Parathyroid adenoma (tissue), 2 donors: ENCODE data around the gene P2RY13.

ENCODE experiments used
- H2AFZ ChIP-seq: fragments of 300-600 bp; sonication (generic); one replicate; pipeline ENCODE4 v1.7.0; 2017; ENCODE audit warnings: antibody characterized with exemption, mild to moderate bottlenecking
- H3K27ac ChIP-seq: fragments of 300-600 bp; sonication (generic); one replicate; pipeline ENCODE4 v1.7.0; 2017
- H3K27me3 ChIP-seq: fragments of 300-600 bp; sonication (generic); one replicate; pipeline ENCODE4 v1.7.0; 2017; ENCODE audit warnings: low read length; ENCODE audit not compliant: control insufficient read depth, insufficient read depth
- H3K36me3 ChIP-seq: fragments of 300-600 bp; sonication (generic); one replicate; pipeline ENCODE4 v1.7.0; 2017; ENCODE audit warnings: low read length; ENCODE audit not compliant: control insufficient read depth, insufficient read depth
- H3K4me1 ChIP-seq: fragments of 300-600 bp; sonication (generic); one replicate; pipeline ENCODE4 v1.7.0; 2017; ENCODE audit warnings: control low read depth
- H3K4me2 ChIP-seq: fragments of 300-600 bp; sonication (generic); one replicate; pipeline ENCODE4 v1.7.0; 2017; ENCODE audit warnings: low read length
- H3K4me3 ChIP-seq: fragments of 300-600 bp; sonication (generic); one replicate; pipeline ENCODE4 v1.7.0; 2017; ENCODE audit warnings: low read depth, low read length
- H3K79me2 ChIP-seq: fragments of 300-600 bp; sonication (generic); one replicate; pipeline ENCODE4 v1.7.0; 2017; ENCODE audit warnings: control low read depth
- H3K9ac ChIP-seq: fragments of 300-600 bp; sonication (generic); one replicate; pipeline ENCODE4 v1.7.0; 2017; ENCODE audit warnings: mild to moderate bottlenecking
- H3K9me3 ChIP-seq: fragments of 300-600 bp; sonication (generic); one replicate; pipeline ENCODE4 v1.7.0; 2017; ENCODE audit warnings: low read length; ENCODE audit not compliant: control insufficient read depth
- CTCF ChIP-seq: fragments of 300-600 bp; sonication (generic); IDR thresholded peaks from one replicate; pipeline ENCODE4 v1.7.0; 2017; ENCODE audit warnings: antibody characterized with exemption, mild to moderate bottlenecking
- donor health status: primary hyperparathyroidism.

Gene P2RY13

GRCh38 chr3:151301787-151302186 is 27.6 kb downstream of the P2RY13 start:
- H3K9ac ChIP-seq: no peak overlapping the region
- no peak for TF ChIP-seq CTCF
- H2AFZ ChIP-seq: no peak overlapping the region
- peaks cover 8% of the 10 kb centered on the region for H3K4me1 ChIP-seq
- H3K79me2 ChIP-seq: no peaks in the 10 kb centered on the region
- H3K4me3 ChIP-seq: no peak overlapping the region
- H3K27me3 ChIP-seq: no peaks in the 10 kb centered on the region
- no peak overlapping the region for H3K27ac ChIP-seq
- H3K9me3 ChIP-seq: no peaks in the 10 kb centered on the region
- no peak overlapping the region for H3K4me2 ChIP-seq
- no peaks in the 10 kb centered on the region for H3K36me3 ChIP-seq

GRCh38 chr3:151300539-151300938 is 28.8 kb downstream of the P2RY13 start:
- no peaks in the 10 kb centered on the region for H3K36me3 ChIP-seq
- H3K27me3 ChIP-seq: no peaks in the 10 kb centered on the region
- H2AFZ ChIP-seq: no peak overlapping the region
- H3K4me1 ChIP-seq: peaks cover 8% of the 10 kb centered on the region
- H3K9ac ChIP-seq: no peak overlapping the region
- H3K27ac ChIP-seq: no peak overlapping the region
- H3K79me2 ChIP-seq: no peaks in the 10 kb centered on the region
- no peak overlapping the region for H3K4me3 ChIP-seq
- no peaks in the 10 kb centered on the region for H3K9me3 ChIP-seq
- no peak overlapping the region for H3K4me2 ChIP-seq
- TF ChIP-seq CTCF: no peak

- no peak overlapping the region for H2AFZ ChIP-seq
- no peaks in the 10 kb centered on the region for H3K4me1 ChIP-seq
- no peak for TF ChIP-seq CTCF
- no peak overlapping the region for H3K9ac ChIP-seq
- H3K27ac ChIP-seq: no peak overlapping the region
- no peak overlapping the region for H3K4me2 ChIP-seq
- H3K27me3 ChIP-seq: no peaks in the 10 kb centered on the region
- H3K9me3 ChIP-seq: no peaks in the 10 kb centered on the region
- no peak overlapping the region for H3K4me3 ChIP-seq
- no peaks in the 10 kb centered on the region for H3K36me3 ChIP-seq
- no peaks in the 10 kb centered on the region for H3K79me2 ChIP-seq
These were observed 30.3 kb downstream of the P2RY13 start for GRCh38 chr3:151299006-151299405.

GRCh38 chr3:151297429-151297828 is 31.9 kb downstream of the P2RY13 start:
- H3K79me2 ChIP-seq: no peaks in the 10 kb centered on the region
- H3K4me1 ChIP-seq: no peaks in the 10 kb centered on the region
- no peaks in the 10 kb centered on the region for H3K9me3 ChIP-seq
- no peak overlapping the region for H3K9ac ChIP-seq
- H3K27me3 ChIP-seq: no peaks in the 10 kb centered on the region
- H2AFZ ChIP-seq: no peak overlapping the region
- no peak for TF ChIP-seq CTCF
- no peaks in the 10 kb centered on the region for H3K36me3 ChIP-seq
- H3K4me2 ChIP-seq: no peak overlapping the region
- no peak overlapping the region for H3K4me3 ChIP-seq
- H3K27ac ChIP-seq: no peak overlapping the region

- Histone ChIP-seq H3K36me3 (no peaks in the 10 kb centered on the region), H3K4me2 (no peak overlapping the region), H3K4me3 (no peak overlapping the region), H3K9ac (no peak overlapping the region), H3K9me3 (no peaks in the 10 kb centered on the region), H3K79me2 (no peaks in the 10 kb centered on the region), H3K27me3 (no peaks in the 10 kb centered on the region), H2AFZ (no peak overlapping the region), H3K27ac (no peak overlapping the region), H3K4me1 (no peaks in the 10 kb centered on the region)
- no peak for TF ChIP-seq CTCF
These were observed 33.1 kb downstream of the P2RY13 start for GRCh38 chr3:151296226-151296625.
